Measurements from ENCODE around the gene ZNF484.
"Not testable (repeated sequence)": the region's sequence is repeated elsewhere in the genome, so short reads cannot be mapped to it uniquely, and the experiment has no call there.

The ZNF484 gene

GRCh38 chr9:92895812-92896436 is 18.1 kb upstream of the ZNF484 start:
- in situ Hi-C loops (cut with HindIII; ENCODE audit: low sequenced_read_pairs) = no loop called here
- no peak for TF ChIP-seq CTCF (IDR thresholded peaks at IDR 0.05; ENCODE audit: low read depth, low read length, missing control alignments)
- DNase-seq (ENCODE audit: low read depth) = no peak
- H3K4me3 ChIP-seq (ENCODE audit: low read depth, low read length) = no peak overlapping the region

GRCh38 chr9:92894711-92895362 is 17.0 kb upstream of the ZNF484 start:
- no peak for DNase-seq (ENCODE audit: low read depth)
- in situ Hi-C loops (cut with HindIII; ENCODE audit: low sequenced_read_pairs) = no loop called here
- H3K4me3 ChIP-seq (ENCODE audit: low read depth, low read length) = no peak overlapping the region
- no peak for TF ChIP-seq CTCF (IDR thresholded peaks at IDR 0.05; ENCODE audit: low read depth, low read length, missing control alignments)

GRCh38 chr9:92893916-92894610 is 16.2 kb upstream of the ZNF484 start:
- H3K4me3 ChIP-seq (ENCODE audit: low read depth, low read length); DNase-seq (ENCODE audit: low read depth); in situ Hi-C loops (cut with HindIII; ENCODE audit: low sequenced_read_pairs): not testable (repeated sequence)

GRCh38 chr9:92892276-92892675 is 14.4 kb upstream of the ZNF484 start:
- in situ Hi-C loops (cut with HindIII; ENCODE audit: low sequenced_read_pairs); H3K4me3 ChIP-seq (ENCODE audit: low read depth, low read length); DNase-seq (ENCODE audit: low read depth): not testable (repeated sequence)

GRCh38 chr9:92890761-92891160 is 12.9 kb upstream of the ZNF484 start:
- DNase-seq (ENCODE audit: low read depth) = no peak
- H3K4me3 ChIP-seq (ENCODE audit: low read depth, low read length) = no peak overlapping the region
- in situ Hi-C loops (cut with HindIII; ENCODE audit: low sequenced_read_pairs) = no loop called here
- no peak for TF ChIP-seq CTCF (IDR thresholded peaks at IDR 0.05; ENCODE audit: low read depth, low read length, missing control alignments)

- in situ Hi-C loops (cut with HindIII; ENCODE audit: low sequenced_read_pairs) = no loop called here
- no peak for DNase-seq (ENCODE audit: low read depth)
Observed at GRCh38 chr9:92887880-92888338, 10.1 kb upstream of the ZNF484 start.

GRCh38 chr9:92886846-92887610 is 9.2 kb upstream of the ZNF484 start:
- H3K4me3 ChIP-seq (ENCODE audit: low read depth, low read length); DNase-seq (ENCODE audit: low read depth); in situ Hi-C loops (cut with HindIII; ENCODE audit: low sequenced_read_pairs): not testable (repeated sequence)

More at GRCh38 chr9:92887880-92888338, 10.1 kb upstream of the ZNF484 start:
- no peak for TF ChIP-seq CTCF (IDR thresholded peaks at IDR 0.05; ENCODE audit: low read depth, low read length, missing control alignments)
- H3K4me3 ChIP-seq (ENCODE audit: low read depth, low read length) = no peak overlapping the region

GRCh38 chr9:92883666-92884405 is 6.0 kb upstream of the ZNF484 start:
- DNase-seq (ENCODE audit: low read depth); H3K4me3 ChIP-seq (ENCODE audit: low read depth, low read length); in situ Hi-C loops (cut with HindIII; ENCODE audit: low sequenced_read_pairs): not testable (repeated sequence)

Measured in astrocyte of the cerebellum (primary cell).